B cell (primary cell): ENCODE data around the gene LRP11.
"Not testable (repeated sequence)": the region's sequence is repeated elsewhere in the genome, so short reads cannot be mapped to it uniquely, and the experiment has no call there.

Source experiments
- CTCF ChIP-seq: fragments of 200-600 bp; IDR thresholded peaks from one replicate; pipeline ENCODE4 v1.8.0; 2022; ENCODE audit warnings: antibody characterized with exemption, mild to moderate bottlenecking
- EZH2 ChIP-seq: IDR thresholded peaks from 2 replicates; pipeline ENCODE4 v1.6.1; 2012; ENCODE audit warnings: borderline replicate concordance, low read depth, mild to moderate bottlenecking, moderate library complexity, low read length; ENCODE audit not compliant: insufficient read depth, poor library complexity, severe bottlenecking

- TF ChIP-seq CTCF, EZH2: not testable (repeated sequence)
These were observed 27.7 kb upstream of the LRP11 start for GRCh38 chr6:149891864-149892263.
